ACHN (cell line): Measurements from ENCODE around the gene TPRG1.

Experiments used
- DNase-seq: peaks from one replicate; pipeline ENCODE4 v3.0.0-alpha.2; 2015
- in situ Hi-C: cut with HindIII; loops from 2 replicates; pipeline ENCODE4 v1.10.0; 2017; ENCODE audit warnings: low sequenced_read_pairs, low pct_ligation_motif_present, low pct_unique_long_range_greater_than_20kb

The TPRG1 gene

DNA sequence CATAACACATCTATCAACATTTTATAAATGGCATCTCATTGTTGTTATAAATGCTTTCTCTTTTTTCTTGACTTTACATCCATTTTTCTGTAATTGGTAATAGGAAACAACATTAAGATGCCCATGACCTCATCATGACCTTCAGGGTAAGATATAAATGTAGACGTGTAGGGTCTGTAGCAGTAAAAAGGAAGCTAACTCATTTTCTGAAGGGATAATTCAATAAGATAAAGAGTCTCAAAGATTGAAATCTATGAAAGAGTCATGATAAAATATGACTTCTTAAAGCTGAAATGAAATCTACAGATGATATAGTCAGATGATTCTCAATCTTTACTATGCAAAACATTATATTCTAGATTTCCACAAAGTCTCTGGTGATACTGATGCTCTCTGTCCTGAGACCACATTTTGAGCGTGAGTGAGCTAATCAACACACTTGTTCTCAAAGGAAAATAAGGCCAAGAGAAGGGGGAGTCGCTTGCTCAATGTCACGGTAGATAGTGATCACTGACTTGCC lies 38.5 kb downstream of the TPRG1 start:
- in situ Hi-C loops, result no loop called here

DNA sequence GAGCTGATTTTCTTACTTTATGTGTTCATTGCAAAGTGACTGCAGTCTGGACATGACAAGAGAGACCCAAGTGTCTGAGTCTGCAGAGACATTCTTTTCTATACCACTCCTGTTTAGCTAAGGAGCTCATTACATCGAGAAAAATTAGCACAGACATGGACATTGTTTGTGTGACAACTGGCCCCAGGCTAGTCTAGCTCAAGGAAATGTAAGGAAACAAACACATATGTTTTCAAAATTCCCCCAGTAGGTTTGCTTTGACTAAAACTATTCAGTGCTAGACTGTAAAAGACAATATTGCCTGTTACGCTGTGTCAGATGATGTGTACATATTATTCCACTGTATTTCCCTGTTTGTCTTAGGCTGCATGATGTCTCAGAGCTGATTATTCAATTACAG lies 40.9 kb downstream of the TPRG1 start:
- no peak for DNase-seq
- in situ Hi-C loops, result no loop called here

More for the DNA sequence above, 38.5 kb downstream of the TPRG1 start:
- DNase-seq, result no peak

DNA sequence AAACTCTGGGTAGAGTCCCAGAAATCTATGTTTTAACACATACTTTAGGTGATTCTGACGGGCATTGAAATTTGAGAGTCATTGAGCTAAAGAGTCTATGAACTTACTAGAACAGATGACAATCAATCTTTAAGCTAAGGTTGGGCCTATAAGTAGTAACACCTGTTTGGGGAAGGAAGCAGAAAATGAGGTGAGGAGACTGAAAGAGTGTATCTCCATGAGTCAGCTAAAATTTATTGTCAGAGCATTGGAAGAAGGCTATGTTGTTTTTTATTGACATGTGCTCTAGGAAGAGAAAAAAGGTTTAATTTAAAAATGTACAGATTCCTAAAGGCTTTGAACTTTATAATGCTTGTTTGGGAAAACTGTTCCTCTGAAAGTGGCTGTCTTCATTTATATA lies 42.9 kb downstream of the TPRG1 start:
- in situ Hi-C loops, result no loop called here
- no peak for DNase-seq

DNA sequence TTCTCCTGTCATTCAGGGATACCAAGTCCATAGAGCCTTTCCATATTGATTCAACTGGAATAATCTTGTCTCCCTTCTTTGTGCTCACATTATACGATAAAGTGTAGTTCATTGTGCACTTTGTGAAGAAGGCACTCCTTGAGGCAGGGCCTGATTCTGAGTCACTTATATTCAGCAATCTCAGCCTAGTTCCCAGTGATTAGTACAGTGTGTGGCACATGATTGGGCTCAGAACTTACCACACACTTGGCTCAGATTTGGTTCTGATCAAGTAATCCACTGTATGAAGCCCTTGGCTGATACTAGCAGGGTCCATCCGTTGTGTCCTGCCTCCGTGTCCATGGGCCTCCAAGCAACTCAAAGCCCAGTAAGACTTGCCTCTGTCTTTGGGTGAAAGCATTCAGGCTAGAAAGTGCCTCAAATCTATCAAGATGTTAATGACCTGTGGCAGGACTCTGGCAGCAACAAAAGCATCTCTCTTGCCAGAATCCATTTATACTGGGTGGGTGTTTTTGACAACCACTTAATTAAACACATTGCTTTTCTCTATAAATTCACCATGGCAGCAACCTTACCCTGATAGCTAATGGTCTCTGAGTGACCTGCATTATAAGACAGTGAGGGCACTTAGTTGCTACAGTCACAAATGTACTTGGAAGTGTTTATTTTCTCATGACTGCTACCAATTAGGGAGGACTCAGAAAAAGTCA lies 51.3 kb downstream of the TPRG1 start:
- DNase-seq, result no peak
- in situ Hi-C loops, result no loop called here

DNA sequence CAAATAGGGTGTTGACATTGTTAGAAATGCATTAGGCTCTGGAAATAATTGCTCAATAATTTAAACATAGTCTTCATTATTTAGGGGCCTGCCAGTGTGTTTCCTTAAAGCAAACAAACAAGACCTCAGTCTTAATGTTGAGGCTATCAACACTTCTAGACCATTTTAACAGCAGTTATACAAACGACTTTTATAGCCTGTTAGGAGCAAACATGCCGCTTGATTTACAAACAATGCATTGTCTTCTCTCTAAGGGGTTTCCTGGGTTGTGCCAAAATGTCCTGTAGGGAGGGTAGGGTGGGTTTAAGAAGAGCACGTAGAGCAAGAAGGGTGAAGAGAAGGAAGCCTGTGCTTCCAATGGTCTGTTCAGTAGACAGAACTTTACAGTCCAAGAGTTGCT lies 53.7 kb downstream of the TPRG1 start:
- in situ Hi-C loops, result no loop called here

DNA sequence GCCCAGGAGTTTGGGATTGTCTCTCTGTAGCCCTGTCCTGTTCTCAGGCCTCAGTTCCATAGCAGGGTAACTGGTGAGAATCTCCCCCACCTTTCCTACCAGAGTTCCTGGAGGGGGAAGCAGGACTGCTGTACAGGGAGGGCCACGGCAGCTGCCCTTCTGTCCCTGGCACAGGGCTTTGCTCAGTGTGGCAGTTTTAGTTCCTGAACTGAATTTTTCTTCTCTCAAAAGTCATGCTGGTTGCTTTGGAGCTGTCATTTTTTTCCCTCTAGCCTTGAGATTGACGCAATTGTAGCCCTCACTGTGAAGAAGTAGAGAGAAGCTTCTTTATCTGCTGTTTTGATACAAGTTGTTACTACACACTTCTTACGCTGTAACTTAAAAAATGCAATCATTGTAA lies 55.5 kb downstream of the TPRG1 start:
- no peak for DNase-seq
- in situ Hi-C loops, result no loop called here

More for the DNA sequence above, 53.7 kb downstream of the TPRG1 start:
- no peak for DNase-seq

DNA sequence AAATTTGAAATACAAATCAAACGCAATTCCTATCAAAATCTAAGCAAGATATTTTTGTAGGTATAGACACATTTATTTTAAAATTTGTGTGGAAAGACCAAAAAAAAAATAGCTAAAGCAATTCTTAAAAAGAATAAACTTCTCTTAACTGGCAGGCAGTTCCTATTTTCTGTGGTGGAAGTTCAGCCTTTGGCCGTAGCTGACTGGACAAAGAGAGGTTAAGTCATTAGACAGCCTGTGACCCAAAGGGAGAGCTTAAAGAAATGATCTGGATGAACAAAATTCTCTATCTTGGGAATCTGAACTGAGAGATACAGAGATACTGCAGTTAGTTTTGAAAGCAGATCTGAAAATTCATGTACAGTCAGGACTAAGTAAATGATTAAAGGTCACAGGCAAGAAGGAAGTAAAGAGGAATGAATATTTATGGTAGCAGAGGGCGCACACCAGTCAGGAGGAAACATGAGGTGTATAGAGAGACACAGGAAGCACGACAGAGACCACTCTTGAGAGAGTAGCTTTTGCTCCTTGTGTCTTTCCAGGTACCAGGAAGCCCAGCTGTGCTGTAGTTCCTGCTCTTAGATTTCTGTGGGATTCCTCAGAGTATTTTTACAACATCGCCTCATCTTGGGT lies 57.5 kb downstream of the TPRG1 start:
- DNase-seq, result no peak
- in situ Hi-C loops, result no loop called here

DNA sequence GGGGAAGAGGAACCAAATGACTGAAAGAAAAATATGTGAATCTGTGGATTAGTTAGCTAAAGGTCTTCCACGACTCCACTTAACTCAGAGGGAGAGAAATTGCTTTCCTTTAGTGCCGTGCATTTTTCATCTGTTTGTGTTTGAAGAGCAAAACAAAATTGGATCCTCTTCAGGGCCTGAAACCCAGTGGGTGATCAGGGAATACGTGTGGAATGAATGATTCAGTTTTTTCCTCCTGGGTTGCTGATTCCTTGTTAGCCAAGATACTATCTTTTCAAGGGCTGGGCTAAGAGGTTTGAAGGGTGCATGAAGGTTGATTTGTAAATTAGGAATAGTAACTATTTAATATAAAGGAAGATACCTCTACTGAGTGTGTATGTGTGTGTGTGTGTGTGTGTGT lies 61.0 kb downstream of the TPRG1 start:
- no peak for DNase-seq
- in situ Hi-C loops, result no loop called here

DNA sequence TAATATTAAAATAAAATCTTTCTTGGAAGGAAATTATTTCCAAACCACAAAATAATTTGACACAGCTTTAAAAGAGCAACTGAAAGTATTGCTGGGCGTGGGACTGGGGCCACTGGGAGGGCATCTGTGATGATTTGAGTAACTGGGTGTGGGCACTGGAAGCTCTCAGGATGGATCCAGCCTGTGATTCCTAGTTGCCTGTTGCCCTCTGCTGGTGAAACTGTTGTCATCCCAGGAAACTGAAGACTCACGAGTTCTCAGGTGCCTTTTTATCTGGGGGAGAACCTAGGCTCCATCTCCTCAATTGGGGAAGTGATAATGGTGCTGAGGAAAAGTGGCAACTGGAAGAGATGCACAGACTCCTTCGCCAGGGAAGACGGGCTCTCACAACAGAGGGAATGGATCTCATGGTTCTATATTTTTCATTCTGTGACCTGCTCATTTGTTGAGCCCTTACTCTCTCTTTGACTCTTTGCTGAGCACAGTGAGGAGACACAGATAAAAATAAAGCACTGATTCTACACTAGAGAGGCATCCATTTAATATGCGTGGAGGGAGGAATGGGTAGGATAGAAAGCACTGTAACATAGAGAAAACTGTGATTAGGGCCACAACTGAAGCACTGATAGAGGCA lies 61.6 kb downstream of the TPRG1 start:
- in situ Hi-C loops, result no loop called here
- peak; percentile 42 for DNase-seq

DNA sequence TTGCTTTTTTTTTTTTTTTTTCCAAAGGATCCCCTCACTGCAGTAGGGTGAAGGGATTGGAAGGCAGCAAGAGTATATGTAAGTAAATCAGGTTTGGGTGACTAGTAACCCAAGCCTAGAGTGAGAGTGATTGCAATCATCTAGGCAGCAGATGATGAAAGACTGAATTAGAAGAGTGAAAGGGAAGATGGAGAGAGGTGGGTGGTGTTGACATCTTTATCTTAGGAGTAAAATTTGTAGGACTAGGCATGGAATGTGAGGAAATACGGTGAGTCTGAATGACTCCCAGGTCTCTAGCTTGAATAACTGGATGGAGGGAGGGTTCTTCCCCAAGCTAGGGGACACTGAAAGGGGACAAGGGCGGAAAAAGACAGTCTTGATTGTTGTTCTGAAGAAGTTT lies 63.4 kb downstream of the TPRG1 start:
- in situ Hi-C loops, result no loop called here

DNA sequence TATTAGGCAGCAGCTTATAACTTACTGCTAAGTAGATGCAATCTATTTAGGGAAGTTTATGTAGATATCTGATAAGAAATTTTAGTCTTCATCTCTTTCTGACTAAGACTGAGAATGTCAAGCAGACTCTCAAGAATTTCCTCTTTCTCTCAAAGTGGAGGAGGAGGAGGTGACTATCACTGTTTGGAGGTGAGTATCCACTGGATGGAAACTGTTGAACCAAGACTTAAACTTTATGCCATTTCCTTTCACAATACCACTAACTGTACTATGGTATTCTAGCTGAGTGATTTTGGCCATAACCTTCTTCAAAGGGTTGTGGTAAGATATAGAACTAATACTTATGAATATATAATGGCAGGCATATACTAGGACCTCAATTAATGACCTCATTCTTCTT lies 64.6 kb downstream of the TPRG1 start:
- DNase-seq, result no peak
- in situ Hi-C loops, result no loop called here

More for the DNA sequence above, 63.4 kb downstream of the TPRG1 start:
- DNase-seq, result no peak

DNA sequence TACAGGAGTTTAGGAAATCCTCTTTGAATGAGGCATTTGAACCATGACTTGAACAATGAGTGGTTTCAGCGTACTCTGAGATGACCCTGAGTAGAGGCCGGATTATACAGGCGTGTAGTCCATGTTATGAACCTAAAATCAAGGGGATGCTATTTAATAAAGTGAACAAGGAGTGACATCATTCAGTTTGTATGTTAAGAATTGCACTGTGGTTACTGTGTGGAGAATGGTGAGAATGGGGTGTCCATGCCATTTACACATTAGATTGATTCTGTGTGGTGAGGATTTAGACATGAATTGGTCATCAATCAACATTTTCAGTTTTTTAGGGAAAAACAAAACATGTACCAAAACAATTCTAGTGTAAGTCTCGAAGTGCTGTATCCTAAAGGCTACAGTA lies 65.8 kb downstream of the TPRG1 start:
- in situ Hi-C loops, result no loop called here
- DNase-seq, result no peak

DNA sequence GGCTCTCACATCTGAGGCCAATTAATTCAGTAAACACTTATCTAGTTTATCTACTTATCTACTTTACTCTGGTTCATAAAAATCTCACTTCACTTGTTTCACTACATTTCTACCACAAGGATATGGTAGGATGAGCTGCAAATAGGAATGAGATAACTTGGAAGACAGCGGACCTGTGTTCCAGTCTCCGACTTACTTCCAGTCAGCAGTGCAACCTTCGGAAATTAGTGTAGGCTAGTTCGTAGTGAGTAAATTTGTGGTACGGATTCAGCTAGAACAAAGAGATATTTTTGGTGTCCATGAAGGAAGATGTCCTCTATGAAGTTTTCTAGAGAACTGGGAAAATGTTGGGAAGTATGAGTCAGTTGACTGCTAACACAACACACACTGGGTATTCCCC lies 66.3 kb downstream of the TPRG1 start:
- no peak for DNase-seq
- in situ Hi-C loops, result no loop called here

DNA sequence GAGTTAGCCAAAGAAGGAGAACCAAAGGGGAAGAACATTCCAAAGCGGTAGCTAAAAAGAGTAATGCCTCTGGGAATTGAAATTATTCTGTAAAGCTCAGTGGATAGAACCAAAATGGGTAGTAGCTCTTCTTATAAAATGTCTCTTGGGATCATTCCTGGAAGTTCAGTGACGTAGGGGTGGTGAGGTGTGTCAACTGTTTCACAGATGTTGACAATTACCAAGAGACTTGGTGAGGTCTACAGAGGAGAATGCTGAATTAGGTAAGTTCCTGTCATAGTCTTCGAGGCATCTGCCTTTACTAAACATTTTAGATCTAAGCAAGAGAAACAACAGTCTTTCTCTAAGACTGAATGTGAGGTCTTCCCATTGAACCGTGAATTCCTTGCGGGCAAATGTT lies 67.8 kb downstream of the TPRG1 start:
- in situ Hi-C loops, result no loop called here
- DNase-seq, result no peak

DNA sequence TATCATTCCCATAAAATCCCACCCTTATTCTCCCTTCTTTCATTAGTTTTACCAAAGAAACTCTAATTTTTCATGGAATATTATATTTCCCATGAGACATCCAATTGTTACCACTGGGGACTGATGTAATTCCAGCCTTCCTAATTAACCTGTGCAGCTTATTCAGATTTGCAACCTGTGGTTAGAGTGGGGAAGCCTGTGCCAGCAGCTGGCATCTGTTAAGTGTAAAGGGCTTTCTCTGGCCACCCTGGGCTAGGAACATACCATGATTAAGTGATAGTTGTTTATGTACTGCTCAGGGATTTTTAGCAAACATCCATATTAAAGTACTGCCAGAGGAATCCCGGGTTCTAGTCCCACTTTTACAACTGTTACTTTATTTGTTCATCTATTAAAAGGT lies 78.2 kb downstream of the TPRG1 start:
- DNase-seq, result no peak
- in situ Hi-C loops, result no loop called here

DNA sequence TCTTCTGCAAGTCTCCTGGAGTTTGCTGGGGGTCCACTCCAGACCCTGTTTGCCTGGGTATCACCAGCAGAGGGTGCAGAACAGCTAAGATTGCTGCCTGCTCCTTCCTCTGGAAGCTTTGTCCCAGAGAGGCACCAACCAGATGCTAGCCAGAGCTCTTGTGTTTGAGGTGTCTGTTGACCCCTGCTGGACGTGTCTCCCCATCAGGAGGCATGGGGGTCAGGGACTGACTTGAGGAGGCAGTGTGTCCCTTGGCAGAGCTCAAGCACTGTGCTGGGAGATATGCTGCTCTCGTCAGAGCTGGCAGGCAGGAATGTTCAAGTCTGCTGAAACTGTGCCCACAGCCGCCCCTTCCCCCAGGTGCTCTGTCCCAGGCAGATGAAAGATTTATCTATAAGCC lies 86.5 kb downstream of the TPRG1 start:
- in situ Hi-C loops, result no loop called here
- DNase-seq, result no peak

DNA sequence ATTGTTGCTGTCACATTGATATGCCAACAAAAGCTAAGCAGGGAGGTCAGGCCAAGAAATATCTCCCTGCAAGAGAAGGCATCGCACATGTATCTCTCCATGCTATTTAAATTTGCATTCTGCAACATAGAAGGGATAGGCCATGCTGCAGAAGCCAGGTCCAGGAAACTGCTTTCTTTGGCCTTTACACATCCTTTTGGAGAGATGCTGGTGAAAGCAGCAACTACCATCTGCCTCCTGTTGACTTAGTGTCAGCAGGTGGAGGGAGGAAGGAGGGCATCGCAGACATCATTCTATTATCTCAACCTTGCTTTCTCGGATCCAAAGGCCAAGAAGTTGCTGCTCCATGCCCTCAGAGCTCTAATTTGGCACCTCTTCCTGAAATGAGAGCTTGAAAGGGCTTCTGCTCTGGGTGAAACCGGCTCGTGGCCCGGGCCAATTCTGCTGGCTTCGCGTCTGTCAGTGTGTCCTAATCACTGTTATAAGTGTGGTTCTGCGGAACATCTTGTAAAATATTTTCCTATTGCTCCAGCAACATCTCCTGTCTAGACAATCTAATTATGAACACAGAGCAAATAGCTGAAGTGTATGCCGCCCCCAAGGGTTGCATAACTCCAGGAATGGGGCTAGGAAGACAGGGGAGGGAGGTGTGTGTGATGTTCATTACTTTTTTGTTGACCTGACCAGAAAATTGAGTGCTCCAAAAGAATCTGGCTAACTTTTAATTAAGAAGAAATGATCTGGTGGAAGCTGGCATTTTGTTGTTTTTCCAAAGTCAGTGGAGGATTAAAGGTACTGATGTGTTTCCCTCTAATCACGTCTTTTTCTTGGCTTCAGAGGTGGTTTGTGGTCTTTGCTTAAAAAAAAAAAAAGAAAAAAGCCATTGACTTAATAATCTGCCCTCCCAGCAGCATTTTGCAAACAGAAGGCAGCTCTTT lies 89.1 kb downstream of the TPRG1 start:
- in situ Hi-C loops, result no loop called here
- no peak for DNase-seq

DNA sequence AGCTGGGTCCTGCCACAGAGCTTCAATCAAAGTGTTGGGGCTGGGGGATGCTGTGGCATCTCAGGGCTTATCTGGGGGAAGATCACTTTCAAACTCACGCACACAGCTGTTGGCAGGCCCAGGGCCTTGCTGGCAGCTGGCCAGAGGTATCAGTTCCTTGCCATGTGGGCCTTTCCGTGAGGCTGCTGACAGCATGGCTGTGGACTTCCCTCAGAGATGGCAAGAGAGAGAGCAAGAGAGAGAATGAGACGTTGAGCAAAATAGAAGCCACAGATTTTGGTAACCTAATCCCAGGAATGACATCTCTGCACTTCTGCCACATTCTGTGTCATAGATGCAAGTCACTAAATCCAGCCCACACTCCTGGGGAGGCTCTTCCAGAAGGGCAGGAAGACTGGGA lies 91.0 kb downstream of the TPRG1 start:
- in situ Hi-C loops, result no loop called here
- DNase-seq, result no peak
